GM13977 (cell line): ENCODE results near the gene DYNC1LI2.
"Not testable (repeated sequence)": the region's sequence is repeated elsewhere in the genome, so short reads cannot be mapped to it uniquely, and the experiment has no call there.

Experiments
- DNase-seq: peaks from one replicate; pipeline ENCODE4 v3.0.0; 2012; ENCODE audit warnings: low spot score
- in situ Hi-C: fragments of 300-500 bp; cut with MboI; formaldehyde crosslinking; loops from one replicate; pipeline ENCODE4 v1.12.0; 2022; ENCODE audit warnings: low sequenced_read_pairs, low pct_unique_long_range_greater_than_20kb, mixed read lengths, inconsistent platforms; ENCODE audit not compliant: unreplicated experiment
- TF ChIP-seq, protein P1 (sequence below): IDR thresholded peaks from 2 replicates; pipeline ENCODE4 v1.5.1; 2012; ENCODE audit warnings: mild to moderate bottlenecking, control low read depth; ENCODE audit not compliant: insufficient read depth; ENCODE audit errors: extremely low read depth, missing control alignments

DYNC1LI2 gene

DNA sequence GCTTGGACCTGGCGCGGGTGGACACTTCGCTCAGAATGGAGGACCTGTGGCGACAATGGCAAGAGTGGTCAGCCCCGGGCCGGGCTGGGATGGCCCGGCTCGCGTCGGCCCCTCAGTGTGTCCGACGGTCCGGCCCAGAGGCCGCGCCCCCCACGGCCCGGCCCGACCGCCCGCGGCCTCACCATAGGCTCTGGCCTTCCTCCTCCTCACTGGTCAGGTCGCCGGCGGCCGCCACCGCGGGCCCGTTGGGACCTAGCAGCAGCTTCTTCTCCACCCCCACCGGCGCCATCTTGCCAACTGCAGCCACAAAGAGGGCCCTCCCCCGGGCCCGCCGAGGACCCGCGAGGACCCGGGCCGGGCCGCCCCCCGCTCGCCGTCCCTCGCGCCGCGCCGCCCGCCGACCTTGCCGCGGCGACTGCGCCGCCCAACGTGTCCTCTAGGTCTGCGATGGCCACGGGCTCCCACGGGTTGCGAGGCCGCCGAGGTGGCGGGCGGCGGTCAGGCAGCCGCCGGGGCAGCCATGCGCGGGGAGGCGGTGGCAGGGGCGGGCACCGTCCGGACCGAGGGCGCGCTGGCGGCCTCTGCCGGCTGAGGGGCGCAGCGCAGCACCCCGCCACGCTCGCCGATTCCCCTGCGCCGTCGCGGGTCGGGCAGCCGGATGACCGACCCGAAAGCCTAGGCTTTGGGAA, at the start of gene DYNC1LI2:
TSS of gene DYNC1LI2 (minus strand) at position 307 of the 689 bp plus-strand sequence. CDS start at position 289, 18 bp downstream.
- peak; percentile 96 for DNase-seq
- TF ChIP-seq, protein P1, sequence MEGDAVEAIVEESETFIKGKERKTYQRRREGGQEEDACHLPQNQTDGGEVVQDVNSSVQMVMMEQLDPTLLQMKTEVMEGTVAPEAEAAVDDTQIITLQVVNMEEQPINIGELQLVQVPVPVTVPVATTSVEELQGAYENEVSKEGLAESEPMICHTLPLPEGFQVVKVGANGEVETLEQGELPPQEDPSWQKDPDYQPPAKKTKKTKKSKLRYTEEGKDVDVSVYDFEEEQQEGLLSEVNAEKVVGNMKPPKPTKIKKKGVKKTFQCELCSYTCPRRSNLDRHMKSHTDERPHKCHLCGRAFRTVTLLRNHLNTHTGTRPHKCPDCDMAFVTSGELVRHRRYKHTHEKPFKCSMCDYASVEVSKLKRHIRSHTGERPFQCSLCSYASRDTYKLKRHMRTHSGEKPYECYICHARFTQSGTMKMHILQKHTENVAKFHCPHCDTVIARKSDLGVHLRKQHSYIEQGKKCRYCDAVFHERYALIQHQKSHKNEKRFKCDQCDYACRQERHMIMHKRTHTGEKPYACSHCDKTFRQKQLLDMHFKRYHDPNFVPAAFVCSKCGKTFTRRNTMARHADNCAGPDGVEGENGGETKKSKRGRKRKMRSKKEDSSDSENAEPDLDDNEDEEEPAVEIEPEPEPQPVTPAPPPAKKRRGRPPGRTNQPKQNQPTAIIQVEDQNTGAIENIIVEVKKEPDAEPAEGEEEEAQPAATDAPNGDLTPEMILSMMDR: peak; percentile 98
- in situ Hi-C loops: loop anchor here (10.0 kb wide), 1 partner anchor 63 kb away; no protein-coding TSS in a partner anchor

DNA sequence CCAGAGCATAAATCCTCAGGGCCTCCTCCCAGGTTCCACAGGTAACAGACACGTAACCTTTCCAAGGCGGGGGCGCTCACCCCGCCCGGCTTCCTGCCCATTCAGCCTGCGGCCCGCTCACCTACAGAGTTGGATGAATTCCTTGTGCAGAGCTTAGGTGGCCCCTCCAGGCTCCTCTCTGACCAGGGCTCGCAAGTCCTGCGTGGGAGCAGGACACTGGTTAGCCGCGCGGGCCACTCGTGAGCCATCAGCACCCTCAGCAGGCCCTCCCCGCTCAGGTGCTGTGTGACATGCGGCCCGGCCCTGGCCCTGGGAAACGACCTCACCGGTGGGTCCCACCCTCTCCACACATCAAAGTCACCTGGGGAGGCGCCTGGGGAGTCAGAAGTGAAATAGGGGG, 49.4 kb upstream of the DYNC1LI2 start:
- no peak for DNase-seq
- in situ Hi-C loops: no loop called here
- TF ChIP-seq, protein P1: no peak

DNA sequence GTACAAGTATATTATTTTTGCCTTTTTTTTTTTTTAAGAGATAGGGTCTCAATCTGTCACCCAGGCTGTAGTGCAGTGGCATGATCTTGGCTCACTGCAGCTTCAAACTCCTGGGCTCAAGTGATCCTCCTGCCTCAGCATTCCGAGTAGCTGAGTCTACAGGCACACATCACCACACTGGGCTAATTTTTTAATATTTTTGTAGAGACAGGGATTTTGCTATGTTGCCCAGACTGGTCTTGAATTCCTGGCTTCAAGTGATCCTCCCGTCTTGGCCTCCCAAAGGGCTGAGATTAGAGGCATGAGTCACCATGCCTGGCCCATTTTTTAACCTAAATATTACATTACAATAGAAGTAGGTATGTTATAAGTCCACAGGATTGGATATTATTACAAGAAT, 46.8 kb upstream of the DYNC1LI2 start:
- TF ChIP-seq, protein P1: no peak
- no peak for DNase-seq
- in situ Hi-C loops: no loop called here

DNA sequence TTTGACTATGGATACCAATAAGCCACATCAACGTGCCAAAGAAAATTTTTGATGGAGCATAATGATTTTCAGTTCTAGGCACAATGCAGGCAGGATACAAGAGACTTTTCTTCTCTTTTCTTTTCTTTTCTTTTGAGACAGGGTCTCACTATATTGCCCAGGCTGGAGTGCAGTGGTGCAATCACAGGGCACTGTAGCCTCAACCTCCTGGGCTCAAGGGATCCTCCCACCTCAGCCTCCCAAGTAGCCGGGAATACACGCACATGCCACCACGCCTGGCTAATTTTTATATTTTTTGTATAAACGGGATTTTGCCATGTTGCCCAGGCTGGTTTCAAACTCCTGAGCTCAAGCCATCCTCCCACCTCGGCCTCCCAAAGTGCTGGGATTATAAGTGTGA, 42.6 kb upstream of the DYNC1LI2 start:
- DNase-seq, in situ Hi-C loops: not testable (repeated sequence)

DNA sequence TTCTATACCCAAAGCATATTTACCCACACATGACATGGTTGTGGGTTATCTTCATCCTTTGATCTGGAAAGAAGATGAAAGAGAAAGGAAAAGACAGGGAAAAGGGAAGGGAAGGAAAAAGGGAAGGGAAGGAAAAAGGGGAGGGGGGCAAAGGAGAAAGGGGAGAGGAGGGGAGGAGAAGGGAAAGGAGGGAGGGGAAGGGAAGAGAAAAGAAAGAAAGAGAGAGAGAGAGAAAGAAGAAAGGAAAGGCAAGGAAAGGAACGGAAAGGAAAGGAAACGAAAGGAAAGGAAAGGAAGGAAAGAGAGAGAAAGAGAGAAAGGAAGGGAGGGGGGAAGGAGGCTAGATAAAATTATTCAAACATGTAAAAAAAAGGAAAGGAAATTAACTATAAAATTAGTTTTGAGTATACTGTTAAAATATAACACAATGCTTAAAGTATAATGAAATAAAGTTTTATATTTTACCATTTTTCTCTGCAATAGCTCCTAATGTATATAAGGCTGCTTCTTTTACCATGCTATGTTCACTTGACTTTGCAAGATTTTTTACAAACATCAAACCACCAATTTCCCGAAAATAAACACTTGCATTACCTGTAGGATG, 38.8 kb upstream of the DYNC1LI2 start:
- in situ Hi-C loops: no loop called here
- TF ChIP-seq, protein P1: no peak
- no peak for DNase-seq

DNA sequence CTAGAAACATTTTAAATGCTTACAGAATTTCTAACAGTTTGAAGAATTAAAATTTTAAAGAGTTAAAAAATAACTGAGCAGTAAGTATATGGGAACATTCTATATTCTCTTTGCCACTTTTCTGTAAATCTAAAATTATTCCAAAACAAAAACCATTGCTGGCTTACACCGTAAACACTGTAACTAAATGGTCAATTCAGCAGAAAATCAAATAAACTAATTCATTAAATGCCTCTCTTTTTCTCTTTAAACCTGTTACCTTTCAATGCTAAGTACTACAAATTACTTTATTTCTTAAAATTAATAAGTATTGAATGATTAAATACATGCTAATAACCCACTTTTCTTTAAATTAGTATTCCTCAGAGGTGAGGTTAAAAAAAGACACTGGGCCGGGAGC, 36.0 kb upstream of the DYNC1LI2 start:
- in situ Hi-C loops: no loop called here
- TF ChIP-seq, protein P1: no peak
- DNase-seq: no peak

DNA sequence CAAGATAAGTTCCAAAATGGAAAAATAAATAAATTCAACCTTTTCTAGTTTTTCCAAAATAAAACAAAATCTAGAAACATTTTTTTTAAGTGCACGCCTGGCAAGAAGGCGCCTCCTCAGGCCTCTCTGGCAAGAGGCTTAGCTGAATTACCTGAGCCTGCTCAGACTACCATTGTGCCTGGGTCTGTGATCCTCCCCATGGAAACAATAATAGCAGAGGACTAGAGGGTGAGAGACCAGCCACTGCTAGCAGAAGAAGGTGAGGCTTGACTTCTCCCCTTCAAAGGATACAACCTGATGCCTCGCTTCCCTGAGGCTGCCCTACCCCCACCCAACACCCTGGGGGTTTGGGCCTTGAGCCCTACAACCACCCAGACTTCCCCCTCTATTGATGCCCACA, 35.1 kb upstream of the DYNC1LI2 start:
- TF ChIP-seq, protein P1: no peak
- no peak for DNase-seq
- in situ Hi-C loops: no loop called here
